Measurements from ENCODE around the gene TRUB1. TPM values are rescaled to one million over a fixed set of nuclear protein-coding genes. Genes with fewer than 3 reads are reported as not detected.

The TRUB1 gene
- total RNA-seq, 1 experiment from 2014 or later, result 11.5 TPM

DNA sequence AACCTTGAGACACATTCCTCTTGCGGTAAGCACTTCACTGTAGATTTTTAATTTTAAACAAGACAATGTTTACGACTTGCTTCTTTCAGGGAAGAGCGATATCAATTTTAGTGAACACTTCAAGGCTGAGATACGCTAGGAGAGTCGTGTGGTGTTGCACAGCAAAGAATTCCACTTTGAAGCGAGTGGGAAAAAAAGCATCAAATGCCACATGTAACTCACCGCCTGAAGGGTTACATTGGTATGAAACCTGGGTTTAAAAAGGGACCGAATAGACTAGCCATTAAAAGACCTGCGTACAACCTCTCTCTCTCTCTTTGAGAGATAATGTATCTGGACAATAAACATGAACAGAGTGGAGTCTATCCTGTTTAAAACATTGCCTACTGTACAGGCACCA lies 86.4 kb downstream of the TRUB1 start:
- BruUV-seq (replicated peaks), result no TSS peak
- TF ChIP-seq, protein P1, sequence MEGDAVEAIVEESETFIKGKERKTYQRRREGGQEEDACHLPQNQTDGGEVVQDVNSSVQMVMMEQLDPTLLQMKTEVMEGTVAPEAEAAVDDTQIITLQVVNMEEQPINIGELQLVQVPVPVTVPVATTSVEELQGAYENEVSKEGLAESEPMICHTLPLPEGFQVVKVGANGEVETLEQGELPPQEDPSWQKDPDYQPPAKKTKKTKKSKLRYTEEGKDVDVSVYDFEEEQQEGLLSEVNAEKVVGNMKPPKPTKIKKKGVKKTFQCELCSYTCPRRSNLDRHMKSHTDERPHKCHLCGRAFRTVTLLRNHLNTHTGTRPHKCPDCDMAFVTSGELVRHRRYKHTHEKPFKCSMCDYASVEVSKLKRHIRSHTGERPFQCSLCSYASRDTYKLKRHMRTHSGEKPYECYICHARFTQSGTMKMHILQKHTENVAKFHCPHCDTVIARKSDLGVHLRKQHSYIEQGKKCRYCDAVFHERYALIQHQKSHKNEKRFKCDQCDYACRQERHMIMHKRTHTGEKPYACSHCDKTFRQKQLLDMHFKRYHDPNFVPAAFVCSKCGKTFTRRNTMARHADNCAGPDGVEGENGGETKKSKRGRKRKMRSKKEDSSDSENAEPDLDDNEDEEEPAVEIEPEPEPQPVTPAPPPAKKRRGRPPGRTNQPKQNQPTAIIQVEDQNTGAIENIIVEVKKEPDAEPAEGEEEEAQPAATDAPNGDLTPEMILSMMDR (conservative IDR thresholded peaks at IDR 0.05), result no peak
- TF ChIP-seq EZH2 (IDR thresholded peaks at IDR 0.05; ENCODE audit: low read depth), result no peak
- no peak overlapping the region for H3K4me2 ChIP-seq
- no peaks in the 10 kb centered on the region for H3K9me3 ChIP-seq (ENCODE audit: insufficient read depth, low read depth)
- no peak overlapping the region for H3K4me3 ChIP-seq
- H2AFZ ChIP-seq, result no peak overlapping the region
- H4K20me1 ChIP-seq (ENCODE audit: insufficient read depth), result no peaks in the 10 kb centered on the region
- H3K27me3 ChIP-seq (ENCODE audit: insufficient read depth, low read depth), result no peaks in the 10 kb centered on the region
- intact Hi-C loops (cut with micrococcal nuclease; ENCODE audit: unreplicated experiment), result no loop called here
- H3K4me1 ChIP-seq (replicated peaks; ENCODE audit: insufficient read depth), result no peaks in the 10 kb centered on the region
- POLR2A ChIA-PET (ENCODE audit: unreplicated experiment), result no interaction called here
- H3K79me2 ChIP-seq (ENCODE audit: low read depth), result no peaks in the 10 kb centered on the region
- no peak for DNase-seq
- H3K27ac ChIP-seq, result no peak overlapping the region
- CTCF ChIA-PET, result no interaction called here
- no peaks in the 10 kb centered on the region for H3K36me3 ChIP-seq (ENCODE audit: low read depth)
- H3K9me2 ChIP-seq (ENCODE audit: insufficient read depth), result no peaks in the 10 kb centered on the region
- H3F3A ChIP-seq (ENCODE audit: insufficient read depth, low read depth), result no peaks in the 10 kb centered on the region

DNA sequence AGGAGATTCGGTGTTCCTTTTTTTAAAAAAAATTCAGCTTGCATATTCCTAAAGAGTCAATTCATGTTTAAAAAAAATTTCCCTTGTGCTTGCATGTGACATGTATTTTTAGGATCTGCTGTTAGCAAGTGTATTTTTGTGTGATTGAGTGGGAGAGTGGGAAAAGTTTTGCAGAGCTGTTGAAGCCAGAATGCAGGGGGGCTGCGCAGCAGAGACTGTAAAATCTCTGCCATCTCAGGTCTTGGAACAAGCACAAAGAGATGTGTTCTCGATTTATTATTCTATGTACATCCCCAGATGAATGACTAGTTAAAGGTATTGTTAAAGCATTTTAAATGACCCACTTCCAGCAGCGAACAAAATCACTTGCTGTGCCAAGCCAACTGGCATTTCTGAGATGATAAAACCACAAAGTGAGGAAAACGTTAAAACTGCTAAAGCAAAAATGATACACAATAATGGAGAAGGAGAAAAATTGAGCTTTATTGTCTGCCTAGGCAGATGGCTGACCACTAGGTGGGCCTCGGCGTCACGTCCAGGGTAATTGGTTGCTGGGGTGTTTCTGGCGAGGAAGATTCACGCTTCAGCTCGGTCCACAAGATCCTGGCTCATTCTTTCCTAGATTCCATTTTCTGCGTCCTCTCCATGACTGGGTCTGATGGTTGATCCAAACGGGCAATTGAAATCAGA lies 88.2 kb downstream of the TRUB1 start:
- no peak for DNase-seq
- no peaks in the 10 kb centered on the region for H3K4me1 ChIP-seq (replicated peaks; ENCODE audit: insufficient read depth)
- no peaks in the 10 kb centered on the region for H3K9me3 ChIP-seq (ENCODE audit: insufficient read depth, low read depth)
- no TSS peak for BruUV-seq (replicated peaks)
- CTCF ChIA-PET, result no interaction called here
- H3F3A ChIP-seq (ENCODE audit: insufficient read depth, low read depth), result no peaks in the 10 kb centered on the region
- no peaks in the 10 kb centered on the region for H3K79me2 ChIP-seq (ENCODE audit: low read depth)
- H3K36me3 ChIP-seq (ENCODE audit: low read depth), result no peaks in the 10 kb centered on the region
- no peak overlapping the region for H3K27ac ChIP-seq
- no peak overlapping the region for H3K4me2 ChIP-seq
- H4K20me1 ChIP-seq (ENCODE audit: insufficient read depth), result no peaks in the 10 kb centered on the region
- intact Hi-C loops (cut with micrococcal nuclease; ENCODE audit: unreplicated experiment), result no loop called here
- POLR2A ChIA-PET (ENCODE audit: unreplicated experiment), result no interaction called here
- no peak for TF ChIP-seq EZH2 (IDR thresholded peaks at IDR 0.05; ENCODE audit: low read depth)
- TF ChIP-seq, protein P1 (conservative IDR thresholded peaks at IDR 0.05), result no peak
- no peaks in the 10 kb centered on the region for H3K27me3 ChIP-seq (ENCODE audit: insufficient read depth, low read depth)
- no peak overlapping the region for H2AFZ ChIP-seq
- no peak overlapping the region for H3K4me3 ChIP-seq
- no peaks in the 10 kb centered on the region for H3K9me2 ChIP-seq (ENCODE audit: insufficient read depth)

DNA sequence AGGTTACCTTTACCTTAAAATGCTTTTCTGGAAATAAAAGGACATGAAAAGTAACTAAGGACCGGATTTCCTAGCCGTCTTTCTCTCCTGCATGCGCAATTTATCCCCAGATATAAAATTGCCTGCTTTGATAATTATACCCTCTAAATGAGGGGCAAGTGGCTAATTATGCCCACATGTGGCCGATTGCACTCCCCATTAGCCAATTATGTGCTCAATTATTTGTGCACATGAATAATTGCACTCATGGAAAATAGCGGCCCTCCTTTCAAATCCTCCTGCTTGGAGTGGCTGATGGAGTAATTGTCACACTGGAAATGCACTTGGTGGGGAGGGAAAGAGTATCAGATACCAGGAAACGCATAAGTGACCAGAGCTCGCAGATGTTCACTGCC lies 88.7 kb downstream of the TRUB1 start:
- no peaks in the 10 kb centered on the region for H3F3A ChIP-seq (ENCODE audit: insufficient read depth, low read depth)
- CTCF ChIA-PET, result no interaction called here
- H4K20me1 ChIP-seq (ENCODE audit: insufficient read depth), result no peaks in the 10 kb centered on the region
- intact Hi-C loops (cut with micrococcal nuclease; ENCODE audit: unreplicated experiment), result no loop called here
- no peaks in the 10 kb centered on the region for H3K9me2 ChIP-seq (ENCODE audit: insufficient read depth)
- POLR2A ChIA-PET (ENCODE audit: unreplicated experiment), result no interaction called here
- H2AFZ ChIP-seq, result no peak overlapping the region
- no peak overlapping the region for H3K4me2 ChIP-seq
- no peak overlapping the region for H3K27ac ChIP-seq
- no peaks in the 10 kb centered on the region for H3K36me3 ChIP-seq (ENCODE audit: low read depth)
- no peak for DNase-seq
- no peak overlapping the region for H3K4me3 ChIP-seq
- no peak for TF ChIP-seq EZH2 (IDR thresholded peaks at IDR 0.05; ENCODE audit: low read depth)
- TF ChIP-seq, protein P1 (conservative IDR thresholded peaks at IDR 0.05), result no peak
- H3K79me2 ChIP-seq (ENCODE audit: low read depth), result no peaks in the 10 kb centered on the region
- H3K9me3 ChIP-seq (ENCODE audit: insufficient read depth, low read depth), result no peaks in the 10 kb centered on the region
- H3K4me1 ChIP-seq (replicated peaks; ENCODE audit: insufficient read depth), result no peaks in the 10 kb centered on the region
- no TSS peak for BruUV-seq (replicated peaks)
- no peaks in the 10 kb centered on the region for H3K27me3 ChIP-seq (ENCODE audit: insufficient read depth, low read depth)

Other genes starting within 250 kb of the TRUB1 start
- 16.0 and 18.3 TPM in 2 replicates for gene FHIP2A, start 116.4 kb upstream of the TRUB1 start, total RNA-seq (2021)
- gene ATRNL1, start 155.2 kb downstream of the TRUB1 start, total RNA-seq (2021), result not detected in 2 replicates

All from PC-9 (cell line).